ENCODE measurements around the gene USP3. TPM values are rescaled to one million over a fixed set of nuclear protein-coding genes. Genes with fewer than 3 reads are reported as not detected.

Gene USP3
- total and polyA plus RNA-seq, 10 of the 15 experiments (the other 5 are each of a cell fraction or from before 2014, with no cell fraction given), result 23.8 to 64.5 (median 50.3) TPM

DNA sequence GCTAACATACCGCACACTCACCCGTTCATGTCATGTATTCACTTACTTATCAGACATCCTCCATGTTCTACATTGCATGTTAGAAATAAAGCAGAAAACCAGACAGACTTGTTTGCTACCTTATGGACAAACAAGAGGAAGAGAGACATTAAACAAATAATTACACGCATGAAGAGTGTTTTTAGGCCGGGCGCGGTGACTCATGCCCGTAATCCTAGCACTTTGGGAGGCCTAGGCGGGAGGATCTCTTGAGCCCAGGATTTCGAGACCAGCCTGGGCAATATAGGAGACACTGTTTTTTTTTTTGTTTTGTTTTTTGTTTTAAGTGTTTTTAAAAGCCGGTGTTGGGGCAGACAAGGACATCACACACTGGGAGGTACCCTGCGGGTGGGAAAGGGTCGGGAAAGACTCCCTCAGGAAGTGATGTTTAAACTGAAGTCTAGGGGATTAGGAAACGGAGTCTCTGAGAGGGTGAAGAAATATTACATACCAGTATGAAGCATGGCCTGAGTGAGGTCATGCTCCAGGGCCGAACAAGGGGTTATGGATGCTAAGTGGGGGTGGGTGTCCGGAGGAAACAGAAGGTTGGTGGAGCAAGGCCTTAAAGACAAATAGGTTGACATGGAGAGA, 2.1 kb upstream of the USP3 start (continued):
- TF ChIP-seq, protein P1, sequence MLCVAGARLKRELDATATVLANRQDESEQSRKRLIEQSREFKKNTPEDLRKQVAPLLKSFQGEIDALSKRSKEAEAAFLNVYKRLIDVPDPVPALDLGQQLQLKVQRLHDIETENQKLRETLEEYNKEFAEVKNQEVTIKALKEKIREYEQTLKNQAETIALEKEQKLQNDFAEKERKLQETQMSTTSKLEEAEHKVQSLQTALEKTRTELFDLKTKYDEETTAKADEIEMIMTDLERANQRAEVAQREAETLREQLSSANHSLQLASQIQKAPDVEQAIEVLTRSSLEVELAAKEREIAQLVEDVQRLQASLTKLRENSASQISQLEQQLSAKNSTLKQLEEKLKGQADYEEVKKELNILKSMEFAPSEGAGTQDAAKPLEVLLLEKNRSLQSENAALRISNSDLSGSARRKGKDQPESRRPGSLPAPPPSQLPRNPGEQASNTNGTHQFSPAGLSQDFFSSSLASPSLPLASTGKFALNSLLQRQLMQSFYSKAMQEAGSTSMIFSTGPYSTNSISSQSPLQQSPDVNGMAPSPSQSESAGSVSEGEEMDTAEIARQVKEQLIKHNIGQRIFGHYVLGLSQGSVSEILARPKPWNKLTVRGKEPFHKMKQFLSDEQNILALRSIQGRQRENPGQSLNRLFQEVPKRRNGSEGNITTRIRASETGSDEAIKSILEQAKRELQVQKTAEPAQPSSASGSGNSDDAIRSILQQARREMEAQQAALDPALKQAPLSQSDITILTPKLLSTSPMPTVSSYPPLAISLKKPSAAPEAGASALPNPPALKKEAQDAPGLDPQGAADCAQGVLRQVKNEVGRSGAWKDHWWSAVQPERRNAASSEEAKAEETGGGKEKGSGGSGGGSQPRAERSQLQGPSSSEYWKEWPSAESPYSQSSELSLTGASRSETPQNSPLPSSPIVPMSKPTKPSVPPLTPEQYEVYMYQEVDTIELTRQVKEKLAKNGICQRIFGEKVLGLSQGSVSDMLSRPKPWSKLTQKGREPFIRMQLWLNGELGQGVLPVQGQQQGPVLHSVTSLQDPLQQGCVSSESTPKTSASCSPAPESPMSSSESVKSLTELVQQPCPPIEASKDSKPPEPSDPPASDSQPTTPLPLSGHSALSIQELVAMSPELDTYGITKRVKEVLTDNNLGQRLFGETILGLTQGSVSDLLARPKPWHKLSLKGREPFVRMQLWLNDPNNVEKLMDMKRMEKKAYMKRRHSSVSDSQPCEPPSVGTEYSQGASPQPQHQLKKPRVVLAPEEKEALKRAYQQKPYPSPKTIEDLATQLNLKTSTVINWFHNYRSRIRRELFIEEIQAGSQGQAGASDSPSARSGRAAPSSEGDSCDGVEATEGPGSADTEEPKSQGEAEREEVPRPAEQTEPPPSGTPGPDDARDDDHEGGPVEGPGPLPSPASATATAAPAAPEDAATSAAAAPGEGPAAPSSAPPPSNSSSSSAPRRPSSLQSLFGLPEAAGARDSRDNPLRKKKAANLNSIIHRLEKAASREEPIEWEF (IDR thresholded peaks at IDR 0.05; ENCODE audit: insufficient replicate concordance, low read depth, low read length), result peak; percentile 12
- TF ChIP-seq, protein P2, sequence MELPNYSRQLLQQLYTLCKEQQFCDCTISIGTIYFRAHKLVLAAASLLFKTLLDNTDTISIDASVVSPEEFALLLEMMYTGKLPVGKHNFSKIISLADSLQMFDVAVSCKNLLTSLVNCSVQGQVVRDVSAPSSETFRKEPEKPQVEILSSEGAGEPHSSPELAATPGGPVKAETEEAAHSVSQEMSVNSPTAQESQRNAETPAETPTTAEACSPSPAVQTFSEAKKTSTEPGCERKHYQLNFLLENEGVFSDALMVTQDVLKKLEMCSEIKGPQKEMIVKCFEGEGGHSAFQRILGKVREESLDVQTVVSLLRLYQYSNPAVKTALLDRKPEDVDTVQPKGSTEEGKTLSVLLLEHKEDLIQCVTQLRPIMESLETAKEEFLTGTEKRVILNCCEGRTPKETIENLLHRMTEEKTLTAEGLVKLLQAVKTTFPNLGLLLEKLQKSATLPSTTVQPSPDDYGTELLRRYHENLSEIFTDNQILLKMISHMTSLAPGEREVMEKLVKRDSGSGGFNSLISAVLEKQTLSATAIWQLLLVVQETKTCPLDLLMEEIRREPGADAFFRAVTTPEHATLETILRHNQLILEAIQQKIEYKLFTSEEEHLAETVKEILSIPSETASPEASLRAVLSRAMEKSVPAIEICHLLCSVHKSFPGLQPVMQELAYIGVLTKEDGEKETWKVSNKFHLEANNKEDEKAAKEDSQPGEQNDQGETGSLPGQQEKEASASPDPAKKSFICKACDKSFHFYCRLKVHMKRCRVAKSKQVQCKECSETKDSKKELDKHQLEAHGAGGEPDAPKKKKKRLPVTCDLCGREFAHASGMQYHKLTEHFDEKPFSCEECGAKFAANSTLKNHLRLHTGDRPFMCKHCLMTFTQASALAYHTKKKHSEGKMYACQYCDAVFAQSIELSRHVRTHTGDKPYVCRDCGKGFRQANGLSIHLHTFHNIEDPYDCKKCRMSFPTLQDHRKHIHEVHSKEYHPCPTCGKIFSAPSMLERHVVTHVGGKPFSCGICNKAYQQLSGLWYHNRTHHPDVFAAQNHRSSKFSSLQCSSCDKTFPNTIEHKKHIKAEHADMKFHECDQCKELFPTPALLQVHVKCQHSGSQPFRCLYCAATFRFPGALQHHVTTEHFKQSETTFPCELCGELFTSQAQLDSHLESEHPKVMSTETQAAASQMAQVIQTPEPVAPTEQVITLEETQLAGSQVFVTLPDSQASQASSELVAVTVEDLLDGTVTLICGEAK (IDR thresholded peaks at IDR 0.05; ENCODE audit: borderline replicate concordance), result peak; percentile 67; the same call in 1 of the 2 replicates
- no peak for TF ChIP-seq TCF7 (IDR thresholded peaks at IDR 0.05; ENCODE audit: borderline replicate concordance)
